Naive thymus-derived CD4-positive, alpha-beta T cell (primary cell): Measurements from ENCODE around the gene HOXC6. TPM values are rescaled to one million over a fixed set of nuclear protein-coding genes. Genes with fewer than 3 reads are reported as not detected.

ENCODE experiments used
- ATAC-seq: fragments of 150-1000 bp; cut with Tn5 transposase; 2 replicates; pipeline ENCODE4 v1.10.0; 2021; ENCODE audit warnings: mild to moderate bottlenecking, moderate library complexity
- CTCF ChIA-PET: fragments of 350-600 bp; sonication (Branson Sonifier 250); formaldehyde crosslinking; loops from one replicate; lab custom pipeline; 2021; ENCODE audit warnings: antibody characterized with exemption; lab: Charles Lee
- POLR2A ChIA-PET: fragments of 350-600 bp; sonication (Branson Sonifier 250); formaldehyde crosslinking; loops from one replicate; lab custom pipeline; 2021; ENCODE audit warnings: antibody characterized with exemption, inconsistent platforms; lab: Charles Lee
- DNase-seq, 9 donors: peaks; one replicate each; pipeline versions ENCODE4 v3.0.0 to v3.0.0-alpha.2; 2020 to 2022; ENCODE audit warnings: mixed read lengths in 1 of 9
- H3K27ac ChIP-seq: one replicate; pipeline ENCODE4 v1.7.0; 2013; ENCODE audit warnings: mild to moderate bottlenecking, low read depth, low read length, moderate library complexity
- H3K27me3 ChIP-seq, 2 donors: one replicate each; pipeline ENCODE4 v1.7.0; 2013; ENCODE audit warnings: low read length in 2 of 2, mild to moderate bottlenecking in 2 of 2, moderate library complexity in 2 of 2; ENCODE audit not compliant: control insufficient read depth in 2 of 2, insufficient read depth in 2 of 2
- H3K36me3 ChIP-seq, 3 experiments: 1 replicate in 2 of 3; 2 replicates in 1 of 3; pipeline ENCODE4 v1.7.0; 2013; ENCODE audit warnings: low read length in 3 of 3, mild to moderate bottlenecking in 3 of 3, moderate library complexity in 1 of 3; ENCODE audit not compliant: insufficient read depth in 3 of 3, control insufficient read depth in 2 of 3
- H3K4me1 ChIP-seq, 2 donors: one replicate each; pipeline ENCODE4 v1.7.0; 2013; ENCODE audit warnings: low read length in 2 of 2, mild to moderate bottlenecking in 2 of 2, moderate library complexity in 1 of 2; ENCODE audit not compliant: control insufficient read depth in 2 of 2, insufficient read depth in 2 of 2
- H3K4me3 ChIP-seq: 2 replicates; pipeline ENCODE4 v1.7.0; 2013; ENCODE audit warnings: mild to moderate bottlenecking, low read length
- H3K9me3 ChIP-seq, 3 experiments: 1 replicate in 2 of 3; 2 replicates in 1 of 3; pipeline ENCODE4 v1.7.0; 2013; ENCODE audit warnings: low read length in 3 of 3; ENCODE audit not compliant: control insufficient read depth in 2 of 3
- H3K27ac Mint-ChIP-seq, 9 donors: one replicate each; pipeline ENCODE4 v1.8.0; 2020 to 2022; ENCODE audit warnings: mixed read lengths in 9 of 9, mild to moderate bottlenecking in 8 of 9, moderate library complexity in 5 of 9, inconsistent platforms in 2 of 9
- H3K27me3 Mint-ChIP-seq, 5 donors: one replicate each; pipeline ENCODE4 v1.8.0; 2021 to 2022; ENCODE audit warnings: mixed read lengths in 5 of 5, mild to moderate bottlenecking in 1 of 5
- H3K36me3 Mint-ChIP-seq, 5 donors: one replicate each; pipeline ENCODE4 v1.8.0; 2020 to 2022; ENCODE audit warnings: mixed read lengths in 5 of 5, mild to moderate bottlenecking in 3 of 5, inconsistent platforms in 1 of 5
- H3K4me1 Mint-ChIP-seq, 7 donors: one replicate each; pipeline ENCODE4 v1.8.0; 2020 to 2022; ENCODE audit warnings: mixed read lengths in 7 of 7, mild to moderate bottlenecking in 3 of 7, inconsistent platforms in 1 of 7
- H3K4me3 Mint-ChIP-seq, 10 donors: one replicate each; pipeline ENCODE4 v1.8.0; 2020 to 2022; ENCODE audit warnings: mild to moderate bottlenecking in 10 of 10, mixed read lengths in 10 of 10, moderate library complexity in 6 of 10, inconsistent platforms in 2 of 10
- H3K9me3 Mint-ChIP-seq, 11 donors: one replicate each; pipeline ENCODE4 v1.8.0; 2020 to 2022; ENCODE audit warnings: mixed read lengths in 11 of 11, mild to moderate bottlenecking in 4 of 11, inconsistent platforms in 1 of 11, moderate library complexity in 1 of 11
- intact Hi-C, 2 donors: fragments of 100-400 bp; cut with micrococcal nuclease; formaldehyde crosslinking; loops; one replicate each; pipeline ENCODE4 v1.15.1; 2023
- polyA plus RNA-seq, 2 donors: library from polyadenylated mRNA; unstranded; fragments of 300-500 nt; fragmentation: Illumina TruSeq; gene quantifications; one replicate each; pipeline ENCODE4 v1.2.3, GENCODE V29; 2021
- total RNA-seq, 6 experiments: library from RNA in 5 of 6; stranded (reverse) in 5 of 6; gene quantifications; 1 replicate in 5 of 6; 2 replicates in 1 of 6; pipeline ENCODE4 v1.2.3 and lab custom pipeline; 2021 to 2026

The HOXC6 gene
- total and polyA plus RNA-seq, 7 experiments from 2014 or later, result not detected

DNA sequence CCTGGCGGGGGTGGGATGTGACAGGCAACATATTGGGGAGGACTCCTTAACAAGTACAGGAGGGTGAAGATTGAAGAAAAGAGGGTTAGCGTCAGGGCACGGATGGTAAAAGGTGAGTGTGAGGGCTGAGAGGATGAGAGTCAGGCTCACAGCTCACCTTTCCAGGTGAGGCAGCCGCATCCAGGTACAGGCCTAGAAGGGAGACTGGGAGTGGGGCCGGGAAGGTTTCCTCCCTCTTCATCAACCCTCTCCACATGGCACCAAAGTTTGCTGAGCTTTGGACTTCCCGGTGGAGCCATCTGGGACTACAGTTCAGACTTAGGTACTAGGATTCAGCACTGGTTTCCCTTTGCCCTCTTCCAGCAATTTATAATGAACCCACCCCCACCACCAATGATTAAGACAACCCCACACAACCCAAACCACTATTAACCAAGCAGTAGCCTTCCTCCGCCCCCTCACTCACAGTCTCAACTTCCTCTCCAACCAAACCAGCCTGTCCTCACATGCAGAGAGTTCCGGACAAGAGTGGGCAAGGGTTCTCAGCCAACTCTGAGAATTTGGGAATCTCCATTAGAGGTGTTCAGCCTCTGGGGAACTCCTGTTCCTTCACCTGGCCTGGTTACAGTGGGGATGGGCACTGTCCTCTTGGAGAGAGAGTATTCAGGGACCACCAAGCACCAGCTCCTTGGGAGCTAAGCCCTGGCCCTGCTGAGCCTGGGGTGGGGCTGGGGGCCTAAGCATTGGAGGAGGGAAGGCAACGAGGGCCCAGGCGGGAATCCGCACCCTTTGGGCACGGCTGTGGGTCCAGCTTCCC lies 23.0 kb downstream of the HOXC6 start:
- Mint-ChIP-seq H3K27me3 (peaks cover 83 to 97% (median 90%) of the 10 kb centered on the region in 5 donors), H3K36me3 (peaks cover 0 to 6% (median 0%) of the 10 kb centered on the region in 5 donors), H3K9me3 (peaks cover 0 to 13% (median 1%) of the 10 kb centered on the region in 11 donors), H3K4me1 (peaks cover 18 to 62% (median 56%) of the 10 kb centered on the region in 7 donors), H3K27ac (peak overlapping the region in 1 of 9 donors; percentile 64), H3K4me3 (peak overlapping the region in 5 of 10 donors; percentile 25 to 77 (median 56))
- peaks cover 11 to 31% of the 10 kb centered on the region in 2 donors for H3K4me1 ChIP-seq
- peaks cover 16 to 64% of the 10 kb centered on the region in 2 donors for H3K27me3 ChIP-seq
- no peak for ATAC-seq
- peaks cover 0 to 3% (median 0%) of the 10 kb centered on the region in 3 experiments for H3K9me3 ChIP-seq
- H3K36me3 ChIP-seq, result no peaks in the 10 kb centered on the region
- intact Hi-C loops, result loop anchor here in 1 of 2 donors (5.0 kb wide), 2 partner anchors 94 to 109 kb away; no protein-coding TSS in a partner anchor
- DNase-seq, result no peak
- ChIA-PET CTCF (interaction anchor here (0.5 kb wide), 1 partner anchor 147 kb away, joined by 6 read pairs; no protein-coding TSS in a partner anchor), POLR2A (interaction anchor here (0.6 to 1.0 kb wide), 4 partner anchors 21 to 496 kb away, joined by 3 to 5 read pairs (median 4); partner anchors contain the start of gene SMUG1)
- H3K4me3 ChIP-seq, result no peak overlapping the region
- no peak overlapping the region for H3K27ac ChIP-seq

DNA sequence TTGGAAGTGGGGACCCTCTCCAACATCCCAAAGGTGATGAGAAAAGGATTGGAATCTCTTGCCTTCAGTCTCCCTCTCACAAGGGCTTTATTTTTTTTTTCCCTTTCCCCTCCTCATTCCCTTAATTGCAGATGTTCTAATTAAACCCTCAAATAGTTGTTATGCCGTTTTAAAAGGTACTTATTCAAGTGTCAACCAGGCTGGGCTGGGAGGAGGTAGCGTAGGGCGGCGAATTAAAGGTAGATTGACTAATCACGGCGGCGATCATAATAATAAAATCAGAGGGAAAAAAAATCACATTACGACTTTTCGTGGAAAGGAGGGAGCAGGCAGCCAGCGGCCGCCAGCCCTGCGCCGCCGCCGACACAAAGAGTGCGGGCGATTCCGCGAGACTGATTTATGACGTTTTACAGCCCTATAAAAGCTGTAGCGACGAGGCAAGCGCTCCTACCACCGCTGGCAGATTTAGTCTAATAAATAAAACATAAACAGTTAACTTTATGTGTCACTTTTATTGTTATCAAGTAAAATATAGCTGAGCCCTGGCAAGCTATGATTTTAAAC lies 23.7 kb downstream of the HOXC6 start:
- no peak overlapping the region for H3K4me3 ChIP-seq
- Mint-ChIP-seq H3K9me3 (peaks cover 0 to 9% (median 1%) of the 10 kb centered on the region in 11 donors), H3K36me3 (peaks cover 0 to 6% (median 0%) of the 10 kb centered on the region in 5 donors), H3K4me3 (peak overlapping the region in 9 of 10 donors; percentile 7 to 77 (median 30)), H3K27ac (peak overlapping the region in 1 of 9 donors; percentile 13), H3K27me3 (peaks cover 81 to 94% (median 85%) of the 10 kb centered on the region in 5 donors), H3K4me1 (peaks cover 18 to 54% (median 51%) of the 10 kb centered on the region in 7 donors)
- intact Hi-C loops, result loop anchor here in 1 of 2 donors (5.0 kb wide), 2 partner anchors 95 to 110 kb away; no protein-coding TSS in a partner anchor
- H3K9me3 ChIP-seq, result peaks cover 0 to 3% (median 0%) of the 10 kb centered on the region in 3 experiments
- H3K27me3 ChIP-seq, result peaks cover 10 to 56% of the 10 kb centered on the region in 2 donors
- no peaks in the 10 kb centered on the region for H3K36me3 ChIP-seq
- ChIA-PET CTCF (interaction anchor here (1.3 to 1.7 kb wide), 3 partner anchors 13 to 155 kb away, joined by 4 read pairs; partner anchors contain the start of gene HOXC5), POLR2A (interaction anchor here (0.7 kb wide), 1 partner anchor 101 kb away, joined by 5 read pairs; no protein-coding TSS in a partner anchor)
- DNase-seq (no peak), ATAC-seq (no peak)
- H3K4me1 ChIP-seq, result peaks cover 11 to 28% of the 10 kb centered on the region in 2 donors
- no peak overlapping the region for H3K27ac ChIP-seq

DNA sequence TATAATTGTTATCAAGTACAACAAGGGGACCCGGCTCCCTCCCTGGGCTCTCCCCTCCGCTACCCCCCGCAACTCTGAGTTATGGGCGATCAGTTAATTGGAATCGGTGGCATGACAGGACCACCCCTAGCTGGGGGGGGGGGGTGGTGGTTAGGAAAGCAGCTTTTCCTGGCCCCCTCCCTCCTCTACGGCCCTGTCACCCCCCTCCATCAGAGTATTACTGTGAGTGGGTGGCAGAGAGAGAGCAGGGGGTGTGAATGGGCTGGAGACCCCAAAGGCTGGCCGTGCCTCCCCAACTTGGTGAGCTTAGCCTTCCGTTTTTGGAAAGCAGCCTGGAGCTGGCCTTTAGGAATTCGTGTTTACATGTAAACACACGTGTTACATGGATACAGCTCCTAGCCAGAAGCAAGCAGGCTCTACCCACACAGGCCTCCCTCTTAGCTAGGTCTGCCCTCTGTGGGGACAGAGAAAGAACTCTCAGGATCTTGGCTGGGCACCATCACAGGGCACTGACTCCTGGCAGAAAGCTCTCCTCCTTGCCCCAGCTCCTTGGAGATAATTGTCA lies 24.3 kb downstream of the HOXC6 start:
- ChIA-PET POLR2A (interaction anchor here (1.1 kb wide), 1 partner anchor 23 kb away, joined by 4 read pairs; no protein-coding TSS in a partner anchor), CTCF (interaction anchor here (0.8 to 1.7 kb wide), 5 partner anchors 14 to 162 kb away, joined by 4 read pairs; partner anchors contain the start of gene HOXC5)
- Mint-ChIP-seq H3K27ac (peak overlapping the region in 2 of 9 donors; percentile 2 to 13), H3K27me3 (peaks cover 84 to 94% (median 87%) of the 10 kb centered on the region in 5 donors), H3K4me3 (peak overlapping the region; percentile 39 to 90 (median 74)), H3K4me1 (peaks cover 18 to 54% (median 46%) of the 10 kb centered on the region in 7 donors), H3K36me3 (peaks cover 0 to 6% (median 0%) of the 10 kb centered on the region in 5 donors), H3K9me3 (peaks cover 0 to 9% (median 1%) of the 10 kb centered on the region in 11 donors)
- DNase-seq, result no peak
- Histone ChIP-seq H3K9me3 (peaks cover 0 to 3% (median 0%) of the 10 kb centered on the region in 3 experiments), H3K36me3 (no peaks in the 10 kb centered on the region), H3K4me3 (peak overlapping the region; percentile 63), H3K27me3 (peaks cover 10 to 52% of the 10 kb centered on the region in 2 donors), H3K27ac (no peak overlapping the region), H3K4me1 (peaks cover 11 to 23% of the 10 kb centered on the region in 2 donors)
- intact Hi-C loops, result loop anchor here in 1 of 2 donors (5.0 kb wide), 2 partner anchors 95 to 110 kb away; no protein-coding TSS in a partner anchor
- peak; percentile 10 for ATAC-seq

DNA sequence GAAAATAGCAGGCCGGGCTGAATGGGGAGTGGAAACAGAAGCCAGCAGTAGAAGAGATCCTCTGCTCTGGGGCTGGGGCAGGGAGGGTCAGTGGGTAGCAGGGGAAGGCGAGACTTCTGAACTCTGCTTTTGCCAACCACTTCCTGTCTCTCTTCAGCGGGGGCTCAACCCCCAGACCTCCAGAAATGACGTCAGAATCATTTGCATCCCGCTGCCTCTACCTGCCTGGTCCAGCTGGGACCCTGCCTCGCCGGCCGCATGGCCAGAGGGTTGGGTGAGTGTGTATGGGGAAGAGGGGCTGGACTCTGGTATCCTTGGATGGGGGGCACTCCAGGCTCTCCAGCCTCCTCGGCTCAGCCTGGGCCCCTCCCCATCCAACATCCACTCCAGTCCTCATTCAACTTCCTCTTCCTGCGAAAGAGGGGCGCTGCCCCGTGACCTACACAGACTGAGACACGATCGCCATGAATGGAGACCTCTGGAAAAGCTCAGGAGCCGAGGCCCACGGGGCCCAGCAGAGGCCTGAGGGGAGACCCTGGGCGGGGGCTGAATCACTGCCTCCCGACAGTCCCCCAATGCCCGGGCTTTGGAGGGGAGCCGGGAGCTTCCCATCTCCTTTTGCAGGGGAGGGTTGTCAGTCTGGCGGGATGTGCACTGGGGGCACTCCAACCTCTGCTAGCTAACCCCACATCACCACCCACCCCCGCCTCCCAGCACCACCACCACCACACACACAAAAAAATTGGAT lies 24.9 kb downstream of the HOXC6 start:
- POLR2A ChIA-PET, result interaction anchor here (1.1 kb wide), 1 partner anchor 24 kb away, joined by 4 read pairs; no protein-coding TSS in a partner anchor
- peak overlapping the region in 2 of 9 donors; percentile 5 to 18 for H3K27ac Mint-ChIP-seq

More for the DNA sequence above, 24.9 kb downstream of the HOXC6 start:
- peak; percentile 62 for ATAC-seq
- Histone ChIP-seq H3K4me1 (peaks cover 11 to 23% of the 10 kb centered on the region in 2 donors), H3K9me3 (no peaks in the 10 kb centered on the region), H3K4me3 (peak overlapping the region; percentile 63), H3K27me3 (peaks cover 10 to 52% of the 10 kb centered on the region in 2 donors), H3K27ac (no peak overlapping the region), H3K36me3 (no peaks in the 10 kb centered on the region)
- CTCF ChIA-PET, result interaction anchor here (0.8 to 1.7 kb wide), 5 partner anchors 14 to 161 kb away, joined by 4 read pairs; partner anchors contain the start of gene HOXC5
- intact Hi-C loops, result loop anchor here in 1 of 2 donors (5.0 kb wide), 2 partner anchors 96 to 111 kb away; no protein-coding TSS in a partner anchor
- Mint-ChIP-seq H3K9me3 (peaks cover 0 to 9% (median 1%) of the 10 kb centered on the region in 11 donors), H3K36me3 (peaks cover 0 to 6% (median 0%) of the 10 kb centered on the region in 5 donors), H3K4me3 (peak overlapping the region; percentile 43 to 90 (median 77)), H3K27me3 (peaks cover 85 to 94% (median 86%) of the 10 kb centered on the region in 5 donors), H3K4me1 (peaks cover 15 to 50% (median 42%) of the 10 kb centered on the region in 7 donors)
- no peak for DNase-seq
